OCI-LY1 (cell line): ENCODE data around the gene CCDC141.

ENCODE experiments used
- CTCF ChIP-seq: fragments of 200-600 bp; sonication (generic), shearing (Covaris generic); IDR thresholded peaks from 2 replicates; pipeline ENCODE4 v1.5.1; 2017; ENCODE audit warnings: mild to moderate bottlenecking, antibody characterized with exemption, low read length, moderate library complexity, mixed read lengths
- EZH2 ChIP-seq: fragments of 200-600 bp; sonication (generic), shearing (Covaris generic); IDR thresholded peaks from 2 replicates; pipeline ENCODE4 v1.8.0; 2017; ENCODE audit warnings: borderline replicate concordance, mixed run types, mild to moderate bottlenecking, antibody characterized with exemption, low read length, moderate library complexity, mixed read lengths

GRCh38 chr2:178865146-178865936 lies 184.6 kb downstream of the CCDC141 start:
- no peak for TF ChIP-seq CTCF
- TF ChIP-seq EZH2: no peak
